Stomach (tissue), 9 donors: ENCODE measurements around the gene ECM1. TPM values are rescaled to one million over a fixed set of nuclear protein-coding genes. Genes with fewer than 3 reads are reported as not detected.
A peak's percentile ranks its signal among the peaks of the same experiment; 100 is the strongest.

Experiments used
- DNase-seq, 2 donors: peaks; one replicate each; pipeline versions ENCODE4 v3.0.0 to v3.0.0-alpha.2; 2013 to 2019
- H3K27ac ChIP-seq, 5 donors: fragments of 200-600 bp in 4 of 5; sonication (generic) in 4 of 5; one replicate each; pipeline ENCODE4 v1.5.1; 2013 to 2019; ENCODE audit warnings: mild to moderate bottlenecking in 1 of 5, moderate library complexity in 1 of 5
- H3K27me3 ChIP-seq, 3 donors: fragments of 200-600 bp; sonication (generic); one replicate each; pipeline ENCODE4 v1.5.1; 2017 to 2019; ENCODE audit warnings: mixed run types in 1 of 3
- H3K36me3 ChIP-seq, 4 donors: fragments of 200-600 bp; sonication (generic); 1 replicate in 3 of 4; 2 replicates in 1 of 4; pipeline ENCODE4 v1.5.1; 2016 to 2019
- H3K4me1 ChIP-seq, 4 donors: fragments of 200-600 bp; sonication (generic); one replicate each; pipeline ENCODE4 v1.5.1; 2016 to 2019
- H3K4me3 ChIP-seq, 4 donors: fragments of 200-600 bp; sonication (generic) in 3 of 4; one replicate each; pipeline ENCODE4 v1.5.1; 2016 to 2019; ENCODE audit warnings: mild to moderate bottlenecking in 1 of 4
- H3K9me3 ChIP-seq, 4 donors: fragments of 200-600 bp; sonication (generic); one replicate each; pipeline ENCODE4 v1.5.1; 2016 to 2019
- CTCF ChIP-seq, 7 experiments: fragments of 450-650 bp in 4 of 7; fragments of 200-600 bp in 3 of 7; sonication (generic) in 3 of 7; IDR thresholded peaks; one replicate each; pipeline ENCODE4 v1.5.1; 2016 to 2019; ENCODE audit warnings: antibody characterized with exemption in 7 of 7, control low read depth in 2 of 7, mild to moderate bottlenecking in 1 of 7
- EP300 ChIP-seq: sonication (generic); formaldehyde crosslinking; IDR thresholded peaks from one replicate; pipeline ENCODE4 v1.6.1; 2017; ENCODE audit warnings: antibody characterized with exemption
- POLR2A ChIP-seq, 4 donors: fragments of 450-650 bp; IDR thresholded peaks; one replicate each; pipeline ENCODE4 v1.6.1; 2016; ENCODE audit warnings: antibody characterized with exemption in 4 of 4, control low read depth in 2 of 4, mild to moderate bottlenecking in 1 of 4, moderate library complexity in 1 of 4
- POLR2AphosphoS5 ChIP-seq, 3 donors: sonication (generic); formaldehyde crosslinking; IDR thresholded peaks; one replicate each; pipeline ENCODE4 v1.6.1; 2016; ENCODE audit warnings: antibody characterized with exemption in 3 of 3
- WGBS, 5 donors: extraction: QIAGEN DNeasy Blood & Tissue Kit in 3 of 5; methylation state at CpG; one replicate each; pipeline versions ENCODE4 v1.1.5 to v1.1.7; 2013 to 2018; 5-methylcytosine and 5-hydroxymethylcytosine counted together
- intact Hi-C: fragments of 100-400 bp; cut with DNase I; formaldehyde crosslinking; loops from one replicate; pipeline ENCODE4 v1.15.1; 2023; ENCODE audit warnings: low total_unique reads
- polyA plus RNA-seq, 3 donors: library from polyadenylated mRNA; stranded (reverse); fragments of 200-250 nt; gene quantifications; one replicate each; pipeline ENCODE4 v1.2.3, GENCODE V29; 2013
- total RNA-seq, 5 donors: library from RNA; depleted of rRNA; stranded (reverse); fragments of >200 nt; gene quantifications; one replicate each; pipeline versions ENCODE4 v1.1.0 to v1.2.3, GENCODE V29; 2014 to 2016
- donor health status: healthy with polysubstance abuse.
- donor health status: Bipolar disorder and iron deficiency.
- donor health status: healthy.

Gene ECM1
- total and polyA plus RNA-seq, 8 donors, result 1.7 to 345 (median 6.7) TPM

GRCh38 chr1:150530491-150531159, 22.7 kb downstream of the ECM1 start:
- H3K27ac ChIP-seq, result peak overlapping the region in 2 of 5 donors; percentile 11 to 88
- H3K27me3 ChIP-seq, result no peaks in the 10 kb centered on the region
- H3K4me3 ChIP-seq, result no peak overlapping the region
- H3K36me3 ChIP-seq, result no peaks in the 10 kb centered on the region
- intact Hi-C loops, result loop anchor here (5.0 kb wide), 1 partner anchor 68 kb away; no protein-coding TSS in a partner anchor
- DNase-seq, result no peak
- no peaks in the 10 kb centered on the region for H3K9me3 ChIP-seq
- TF ChIP-seq CTCF (IDR thresholded peaks at IDR 0.05) (no peak), POLR2AphosphoS5 (IDR thresholded peaks at IDR 0.05) (no peak), EP300 (no peak), POLR2A (IDR thresholded peaks at IDR 0.05) (no peak)
- WGBS, 5 donors, result 93 to 96% (median 95%) methylated on average over 14 of the region's 14 CpGs
- H3K4me1 ChIP-seq, result peaks cover 4 to 48% (median 28%) of the 10 kb centered on the region in 4 donors

- DNase-seq, result peak in 1 of 2 donors; percentile 28
- intact Hi-C loops, result loop anchor here (5.0 kb wide), 1 partner anchor 71 kb away; no protein-coding TSS in a partner anchor
- H3K36me3 ChIP-seq, result no peaks in the 10 kb centered on the region
- peaks cover 4 to 48% (median 30%) of the 10 kb centered on the region in 4 donors for H3K4me1 ChIP-seq
- H3K27ac ChIP-seq, result peak overlapping the region in 4 of 5 donors; percentile 71 to 88 (median 84)
- no peaks in the 10 kb centered on the region for H3K9me3 ChIP-seq
- TF ChIP-seq POLR2A (IDR thresholded peaks at IDR 0.05), result no peak
- no peaks in the 10 kb centered on the region for H3K27me3 ChIP-seq
- no peak overlapping the region for H3K4me3 ChIP-seq
- whole genome bisulfite sequencing, 5 donors, result 24 to 33% (median 28%) methylated on average over 5 of the region's 5 CpGs
These were observed 25.0 kb downstream of the ECM1 start for GRCh38 chr1:150532860-150533259.

GRCh38 chr1:150534002-150534401, 26.1 kb downstream of the ECM1 start:
- Histone ChIP-seq H3K4me1 (peaks cover 4 to 39% (median 26%) of the 10 kb centered on the region in 4 donors), H3K27me3 (no peaks in the 10 kb centered on the region), H3K27ac (peak overlapping the region in 1 of 5 donors; percentile 5), H3K36me3 (no peaks in the 10 kb centered on the region), H3K4me3 (no peak overlapping the region), H3K9me3 (no peaks in the 10 kb centered on the region)
- 74 to 91% (median 88%) methylated on average over 4 to 6 of the region's 6 CpGs for WGBS, 5 donors
- TF ChIP-seq POLR2AphosphoS5 (IDR thresholded peaks at IDR 0.05) (no peak), CTCF (IDR thresholded peaks at IDR 0.05) (no peak), EP300 (no peak), POLR2A (IDR thresholded peaks at IDR 0.05) (no peak)
- DNase-seq, result no peak
- intact Hi-C loops, result loop anchor here (5.0 kb wide), 1 partner anchor 72 kb away; no protein-coding TSS in a partner anchor

GRCh38 chr1:150535511-150536287, 27.8 kb downstream of the ECM1 start:
- Histone ChIP-seq H3K27me3 (no peaks in the 10 kb centered on the region), H3K27ac (no peak overlapping the region), H3K4me3 (no peak overlapping the region), H3K36me3 (no peaks in the 10 kb centered on the region), H3K9me3 (no peaks in the 10 kb centered on the region), H3K4me1 (peaks cover 0 to 31% (median 21%) of the 10 kb centered on the region in 4 donors)
- intact Hi-C loops, result no loop called here
- TF ChIP-seq EP300 (no peak), POLR2A (IDR thresholded peaks at IDR 0.05) (no peak), CTCF (IDR thresholded peaks at IDR 0.05) (no peak), POLR2AphosphoS5 (IDR thresholded peaks at IDR 0.05) (no peak)
- no peak for DNase-seq
- WGBS, 5 donors, result 82 to 88% (median 85%) methylated on average over 13 to 14 of the region's 14 CpGs
